ENCODE measurements around the gene PTPRJ. TPM values are rescaled to one million over a fixed set of nuclear protein-coding genes. Genes with fewer than 3 reads are reported as not detected.

PTPRJ gene
- polyA plus RNA-seq, 1 donor from 2014 or later = 8.6 TPM

DNA sequence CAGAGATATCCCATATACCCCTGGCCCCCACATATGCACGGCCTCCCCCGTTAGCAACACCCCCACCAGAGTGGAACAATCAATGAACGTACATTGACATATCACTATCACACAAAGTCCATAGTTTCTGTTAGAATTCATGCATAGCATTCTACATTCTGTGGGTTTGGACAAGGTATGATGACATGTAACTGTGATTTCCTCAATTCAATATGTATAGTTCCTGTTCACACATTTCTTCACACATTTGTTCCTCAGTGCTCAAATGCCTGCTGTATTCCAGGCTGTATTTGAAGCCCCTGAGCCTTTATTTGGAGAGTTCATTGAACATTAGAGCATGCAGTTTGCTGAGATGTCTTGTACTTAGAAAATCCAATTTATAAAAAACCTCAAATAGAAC, 69.9 kb downstream of the PTPRJ start:
- H3K79me2 ChIP-seq (replicated peaks; ENCODE audit: insufficient read depth, low read length) = no peaks in the 10 kb centered on the region

DNA sequence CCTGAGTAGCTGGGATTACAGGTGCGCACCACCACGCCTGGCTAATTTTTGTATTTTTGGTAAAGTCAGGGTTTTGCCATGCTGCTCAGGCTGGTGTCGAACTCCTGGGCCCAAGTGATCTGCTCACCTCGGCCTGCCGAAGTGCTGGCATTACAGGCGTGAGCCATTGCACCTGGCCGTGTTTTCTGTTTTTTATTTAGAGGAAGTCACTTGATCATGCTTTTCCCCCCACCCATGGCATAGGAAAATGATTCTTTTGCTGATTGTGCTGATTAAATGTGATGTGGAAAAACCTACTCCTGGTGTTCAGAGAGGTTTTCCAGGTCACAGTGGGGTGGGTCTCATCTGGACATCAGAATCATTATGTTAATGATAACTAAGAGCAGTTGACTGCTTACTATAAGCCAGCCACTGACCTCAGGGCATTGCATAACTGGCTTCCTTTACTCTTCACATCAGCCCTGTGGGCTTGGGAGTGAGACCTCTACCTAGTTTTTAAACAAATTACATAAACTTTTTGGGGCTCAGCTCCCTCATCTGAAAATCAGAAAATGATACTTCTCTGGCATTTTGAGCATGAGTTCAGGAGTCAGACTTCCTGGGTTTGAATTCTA, 71.0 kb downstream of the PTPRJ start:
- Histone ChIP-seq H2AFZ (ENCODE audit: low read depth, low read length) (no peak overlapping the region), H4K20me1 (ENCODE audit: insufficient read depth) (no peaks in the 10 kb centered on the region), H3K9me2 (ENCODE audit: insufficient read depth, low read length) (no peaks in the 10 kb centered on the region), H3K9me3 (ENCODE audit: low read length) (no peaks in the 10 kb centered on the region), H3K4me2 (ENCODE audit: low read length) (no peak overlapping the region), H3K27ac (ENCODE audit: low read length) (no peak overlapping the region), H3K9ac (ENCODE audit: low read length) (no peak overlapping the region), H3K4me3 (ENCODE audit: low read length) (no peak overlapping the region), H3K27me3 (ENCODE audit: insufficient read depth, low read depth, low read length) (no peaks in the 10 kb centered on the region), H3F3A (ENCODE audit: insufficient read depth, low read length, poor library complexity, severe bottlenecking) (no peaks in the 10 kb centered on the region), H3K36me3 (ENCODE audit: insufficient read depth, low read length) (no peaks in the 10 kb centered on the region), H3K79me2 (replicated peaks; ENCODE audit: insufficient read depth, low read length) (no peaks in the 10 kb centered on the region)
- TF ChIP-seq POLR2AphosphoS5 (IDR thresholded peaks at IDR 0.05) (no peak), RAD21 (conservative IDR thresholded peaks at IDR 0.05) (no peak), TAF1 (IDR thresholded peaks at IDR 0.05; ENCODE audit: low read depth) (no peak), MXI1 (conservative IDR thresholded peaks at IDR 0.05; ENCODE audit: poor library complexity, severe bottlenecking) (no peak), EZH2 (IDR thresholded peaks at IDR 0.05; ENCODE audit: borderline replicate concordance, insufficient read depth, low read length, poor library complexity, severe bottlenecking) (no peak), SMC3 (conservative IDR thresholded peaks at IDR 0.05; ENCODE audit: poor library complexity) (no peak), EP300 (conservative IDR thresholded peaks at IDR 0.05; ENCODE audit: poor library complexity, severe bottlenecking) (no peak)
- TF ChIP-seq, protein P1, sequence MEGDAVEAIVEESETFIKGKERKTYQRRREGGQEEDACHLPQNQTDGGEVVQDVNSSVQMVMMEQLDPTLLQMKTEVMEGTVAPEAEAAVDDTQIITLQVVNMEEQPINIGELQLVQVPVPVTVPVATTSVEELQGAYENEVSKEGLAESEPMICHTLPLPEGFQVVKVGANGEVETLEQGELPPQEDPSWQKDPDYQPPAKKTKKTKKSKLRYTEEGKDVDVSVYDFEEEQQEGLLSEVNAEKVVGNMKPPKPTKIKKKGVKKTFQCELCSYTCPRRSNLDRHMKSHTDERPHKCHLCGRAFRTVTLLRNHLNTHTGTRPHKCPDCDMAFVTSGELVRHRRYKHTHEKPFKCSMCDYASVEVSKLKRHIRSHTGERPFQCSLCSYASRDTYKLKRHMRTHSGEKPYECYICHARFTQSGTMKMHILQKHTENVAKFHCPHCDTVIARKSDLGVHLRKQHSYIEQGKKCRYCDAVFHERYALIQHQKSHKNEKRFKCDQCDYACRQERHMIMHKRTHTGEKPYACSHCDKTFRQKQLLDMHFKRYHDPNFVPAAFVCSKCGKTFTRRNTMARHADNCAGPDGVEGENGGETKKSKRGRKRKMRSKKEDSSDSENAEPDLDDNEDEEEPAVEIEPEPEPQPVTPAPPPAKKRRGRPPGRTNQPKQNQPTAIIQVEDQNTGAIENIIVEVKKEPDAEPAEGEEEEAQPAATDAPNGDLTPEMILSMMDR (IDR thresholded peaks at IDR 0.05; ENCODE audit: poor library complexity, severe bottlenecking) = no peak
- TF ChIP-seq, protein P2, sequence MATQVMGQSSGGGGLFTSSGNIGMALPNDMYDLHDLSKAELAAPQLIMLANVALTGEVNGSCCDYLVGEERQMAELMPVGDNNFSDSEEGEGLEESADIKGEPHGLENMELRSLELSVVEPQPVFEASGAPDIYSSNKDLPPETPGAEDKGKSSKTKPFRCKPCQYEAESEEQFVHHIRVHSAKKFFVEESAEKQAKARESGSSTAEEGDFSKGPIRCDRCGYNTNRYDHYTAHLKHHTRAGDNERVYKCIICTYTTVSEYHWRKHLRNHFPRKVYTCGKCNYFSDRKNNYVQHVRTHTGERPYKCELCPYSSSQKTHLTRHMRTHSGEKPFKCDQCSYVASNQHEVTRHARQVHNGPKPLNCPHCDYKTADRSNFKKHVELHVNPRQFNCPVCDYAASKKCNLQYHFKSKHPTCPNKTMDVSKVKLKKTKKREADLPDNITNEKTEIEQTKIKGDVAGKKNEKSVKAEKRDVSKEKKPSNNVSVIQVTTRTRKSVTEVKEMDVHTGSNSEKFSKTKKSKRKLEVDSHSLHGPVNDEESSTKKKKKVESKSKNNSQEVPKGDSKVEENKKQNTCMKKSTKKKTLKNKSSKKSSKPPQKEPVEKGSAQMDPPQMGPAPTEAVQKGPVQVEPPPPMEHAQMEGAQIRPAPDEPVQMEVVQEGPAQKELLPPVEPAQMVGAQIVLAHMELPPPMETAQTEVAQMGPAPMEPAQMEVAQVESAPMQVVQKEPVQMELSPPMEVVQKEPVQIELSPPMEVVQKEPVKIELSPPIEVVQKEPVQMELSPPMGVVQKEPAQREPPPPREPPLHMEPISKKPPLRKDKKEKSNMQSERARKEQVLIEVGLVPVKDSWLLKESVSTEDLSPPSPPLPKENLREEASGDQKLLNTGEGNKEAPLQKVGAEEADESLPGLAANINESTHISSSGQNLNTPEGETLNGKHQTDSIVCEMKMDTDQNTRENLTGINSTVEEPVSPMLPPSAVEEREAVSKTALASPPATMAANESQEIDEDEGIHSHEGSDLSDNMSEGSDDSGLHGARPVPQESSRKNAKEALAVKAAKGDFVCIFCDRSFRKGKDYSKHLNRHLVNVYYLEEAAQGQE (IDR thresholded peaks at IDR 0.05; ENCODE audit: borderline replicate concordance) = no peak

More for the DNA sequence above, 69.9 kb downstream of the PTPRJ start:
- TF ChIP-seq, protein P1 (IDR thresholded peaks at IDR 0.05; ENCODE audit: poor library complexity, severe bottlenecking) = no peak
- TF ChIP-seq EP300 (conservative IDR thresholded peaks at IDR 0.05; ENCODE audit: poor library complexity, severe bottlenecking) = no peak
- TF ChIP-seq RAD21 (conservative IDR thresholded peaks at IDR 0.05) = no peak
- TF ChIP-seq, protein P2 (IDR thresholded peaks at IDR 0.05; ENCODE audit: borderline replicate concordance) = no peak
- no peak for TF ChIP-seq SMC3 (conservative IDR thresholded peaks at IDR 0.05; ENCODE audit: poor library complexity)
- TF ChIP-seq MXI1 (conservative IDR thresholded peaks at IDR 0.05; ENCODE audit: poor library complexity, severe bottlenecking) = no peak
- no peak for TF ChIP-seq TAF1 (IDR thresholded peaks at IDR 0.05; ENCODE audit: low read depth)
- Histone ChIP-seq H3K9me2 (ENCODE audit: insufficient read depth, low read length) (no peaks in the 10 kb centered on the region), H3K9ac (ENCODE audit: low read length) (no peak overlapping the region), H4K20me1 (ENCODE audit: insufficient read depth) (no peaks in the 10 kb centered on the region), H2AFZ (ENCODE audit: low read depth, low read length) (no peak overlapping the region), H3K27me3 (ENCODE audit: insufficient read depth, low read depth, low read length) (no peaks in the 10 kb centered on the region), H3K9me3 (ENCODE audit: low read length) (no peaks in the 10 kb centered on the region), H3K36me3 (ENCODE audit: insufficient read depth, low read length) (no peaks in the 10 kb centered on the region), H3K27ac (ENCODE audit: low read length) (no peak overlapping the region), H3F3A (ENCODE audit: insufficient read depth, low read length, poor library complexity, severe bottlenecking) (no peaks in the 10 kb centered on the region), H3K4me2 (ENCODE audit: low read length) (no peak overlapping the region), H3K4me3 (ENCODE audit: low read length) (no peak overlapping the region)
